ENCODE measurements around the gene NAV2.

The NAV2 gene

GRCh38 chr11:20008190-20008870 is 295.7 kb downstream of the NAV2 start:
- H3K4me3 ChIP-seq (ENCODE audit: low read depth, low read length), result no peak overlapping the region
- in situ Hi-C loops (cut with HindIII; ENCODE audit: low sequenced_read_pairs), result no loop called here
- TF ChIP-seq CTCF (IDR thresholded peaks at IDR 0.05; ENCODE audit: low read depth, low read length), result no peak
- no peak for DNase-seq (ENCODE audit: low read depth, low spot score)

DNA sequence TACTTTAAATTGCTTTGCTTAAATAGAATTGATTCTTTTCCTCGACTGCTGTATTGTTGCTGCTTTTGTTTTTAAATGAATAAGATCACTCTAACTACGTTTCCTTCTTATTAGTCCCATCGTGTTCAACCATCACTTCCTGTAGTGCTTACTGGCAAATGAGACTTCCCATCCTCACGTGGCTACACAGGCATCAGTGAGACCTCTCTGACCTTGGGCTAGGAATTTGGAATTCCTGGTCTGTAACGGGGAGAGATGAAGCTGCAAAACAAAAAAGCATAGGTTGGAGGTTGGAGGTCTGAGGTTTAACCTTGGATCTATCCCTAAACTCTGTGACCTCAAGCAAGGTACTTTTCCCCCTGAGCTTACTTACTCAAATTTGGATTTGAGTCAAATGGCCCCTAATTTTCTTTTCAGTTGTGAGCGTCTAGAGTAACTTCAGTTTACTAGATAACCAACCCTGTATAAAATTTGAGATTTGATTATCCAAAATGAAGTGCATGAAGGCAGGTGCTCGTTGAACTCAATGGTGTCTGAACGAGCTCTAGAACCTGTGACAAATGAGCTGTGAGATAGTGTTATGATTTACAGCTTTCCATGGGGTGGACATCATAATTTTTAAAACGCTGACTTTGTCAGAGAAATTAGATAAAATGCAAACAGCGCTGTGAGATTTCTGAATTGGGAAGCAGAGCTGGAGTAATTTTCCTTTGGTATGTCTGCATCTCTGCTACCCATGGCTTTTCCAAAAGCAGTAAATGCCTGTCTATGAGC is 296.4 kb downstream of the NAV2 start:
- H3K4me3 ChIP-seq (ENCODE audit: low read depth, low read length), result no peak overlapping the region
- TF ChIP-seq CTCF (IDR thresholded peaks at IDR 0.05; ENCODE audit: low read depth, low read length), result no peak
- in situ Hi-C loops (cut with HindIII; ENCODE audit: low sequenced_read_pairs), result no loop called here
- no peak for DNase-seq (ENCODE audit: low read depth, low spot score)

DNA sequence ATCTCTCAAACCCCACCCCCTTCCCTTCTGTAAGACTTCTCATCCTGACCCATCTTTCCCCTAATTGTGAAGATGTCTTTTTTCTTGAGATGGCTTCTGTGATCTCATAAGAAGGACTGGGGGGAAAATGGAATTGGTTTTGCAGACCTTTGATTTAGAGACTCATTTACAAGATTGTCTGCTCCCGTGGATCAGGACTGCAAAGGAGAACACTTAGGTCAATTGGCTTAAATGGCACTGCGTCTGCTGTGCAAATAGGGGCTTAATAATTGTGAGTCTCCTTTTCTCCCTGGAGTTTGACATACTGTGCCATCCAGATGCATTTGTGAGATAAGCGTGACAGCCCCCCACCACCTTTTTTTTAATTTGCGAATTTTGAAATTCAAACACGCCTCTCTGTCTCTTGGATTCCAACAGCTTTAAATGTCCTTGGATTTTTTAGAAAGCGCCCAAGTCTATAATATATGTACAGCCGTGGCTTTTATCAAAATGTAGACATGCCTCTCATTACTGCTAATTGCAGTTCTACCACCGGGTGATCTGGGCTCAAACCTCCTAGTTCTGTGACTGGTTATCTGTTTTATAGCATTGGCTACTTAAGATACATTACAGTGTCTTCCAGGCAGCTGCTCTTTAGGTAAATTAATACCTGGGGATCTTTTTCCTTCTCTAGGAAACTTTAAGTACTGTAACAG is 297.7 kb downstream of the NAV2 start:
- no peak overlapping the region for H3K4me3 ChIP-seq (ENCODE audit: low read depth, low read length)
- in situ Hi-C loops (cut with HindIII; ENCODE audit: low sequenced_read_pairs), result no loop called here
- DNase-seq (ENCODE audit: low read depth, low spot score), result no peak
- TF ChIP-seq CTCF (IDR thresholded peaks at IDR 0.05; ENCODE audit: low read depth, low read length), result no peak

GRCh38 chr11:20010851-20011225 is 298.2 kb downstream of the NAV2 start:
- no peak overlapping the region for H3K4me3 ChIP-seq (ENCODE audit: low read depth, low read length)
- in situ Hi-C loops (cut with HindIII; ENCODE audit: low sequenced_read_pairs), result no loop called here
- DNase-seq (ENCODE audit: low read depth, low spot score), result no peak
- TF ChIP-seq CTCF (IDR thresholded peaks at IDR 0.05; ENCODE audit: low read depth, low read length), result no peak

- DNase-seq (ENCODE audit: low read depth, low spot score), result no peak
- in situ Hi-C loops (cut with HindIII; ENCODE audit: low sequenced_read_pairs), result no loop called here
- H3K4me3 ChIP-seq (ENCODE audit: low read depth, low read length), result no peak overlapping the region
- TF ChIP-seq CTCF (IDR thresholded peaks at IDR 0.05; ENCODE audit: low read depth, low read length), result no peak
Observed at GRCh38 chr11:20011307-20011951, 298.8 kb downstream of the NAV2 start.

- peak; percentile 46 for DNase-seq (ENCODE audit: low read depth, low spot score)
- TF ChIP-seq CTCF (IDR thresholded peaks at IDR 0.05; ENCODE audit: low read depth, low read length), result no peak
- no peak overlapping the region for H3K4me3 ChIP-seq (ENCODE audit: low read depth, low read length)
- in situ Hi-C loops (cut with HindIII; ENCODE audit: low sequenced_read_pairs), result no loop called here
Observed at GRCh38 chr11:20013346-20014066, 300.9 kb downstream of the NAV2 start.
